IPS-15b (cell line): ENCODE results near the gene KCNQ4.

ENCODE experiments used
- H3K27me3 ChIP-seq: one replicate; pipeline ENCODE4 v1.6.1; 2013; ENCODE audit warnings: low read length; ENCODE audit not compliant: control insufficient read depth, insufficient read depth
- H3K36me3 ChIP-seq: one replicate; pipeline ENCODE4 v1.6.1; 2013; ENCODE audit warnings: low read length; ENCODE audit not compliant: control insufficient read depth, insufficient read depth
- H3K4me1 ChIP-seq: one replicate; pipeline ENCODE4 v1.6.1; 2013; ENCODE audit warnings: mild to moderate bottlenecking, low read length; ENCODE audit not compliant: control insufficient read depth, insufficient read depth
- H3K4me3 ChIP-seq: one replicate; pipeline ENCODE4 v1.5.1; 2013; ENCODE audit warnings: low read depth, low read length
- H3K9ac ChIP-seq: one replicate; pipeline ENCODE4 v1.6.1; 2013; ENCODE audit warnings: low read depth, mild to moderate bottlenecking, low read length
- H3K9me3 ChIP-seq: one replicate; pipeline ENCODE4 v1.6.1; 2013; ENCODE audit warnings: mild to moderate bottlenecking, low read length; ENCODE audit not compliant: control insufficient read depth, insufficient read depth

KCNQ4 gene

GRCh38 chr1:40770296-40771070 lies 13.1 kb upstream of the KCNQ4 start:
- H3K9me3 ChIP-seq: no peaks in the 10 kb centered on the region
- no peaks in the 10 kb centered on the region for H3K27me3 ChIP-seq
- H3K36me3 ChIP-seq: peaks cover 29% of the 10 kb centered on the region
- peaks cover 3% of the 10 kb centered on the region for H3K4me1 ChIP-seq
- H3K4me3 ChIP-seq: no peak overlapping the region
- H3K9ac ChIP-seq: no peak overlapping the region

GRCh38 chr1:40772146-40772955 lies 11.2 kb upstream of the KCNQ4 start:
- no peaks in the 10 kb centered on the region for H3K27me3 ChIP-seq
- H3K4me3 ChIP-seq: no peak overlapping the region
- no peaks in the 10 kb centered on the region for H3K9me3 ChIP-seq
- H3K9ac ChIP-seq: no peak overlapping the region
- H3K4me1 ChIP-seq: peaks cover 3% of the 10 kb centered on the region
- peaks cover 16% of the 10 kb centered on the region for H3K36me3 ChIP-seq

- Histone ChIP-seq H3K4me3 (no peak overlapping the region), H3K27me3 (no peaks in the 10 kb centered on the region), H3K4me1 (peaks cover 3% of the 10 kb centered on the region), H3K36me3 (peaks cover 15% of the 10 kb centered on the region), H3K9me3 (no peaks in the 10 kb centered on the region), H3K9ac (no peak overlapping the region)
Observed at GRCh38 chr1:40773748-40774265, 9.8 kb upstream of the KCNQ4 start.

GRCh38 chr1:40774266-40774998 lies 9.2 kb upstream of the KCNQ4 start:
- Histone ChIP-seq H3K9me3 (no peaks in the 10 kb centered on the region), H3K36me3 (peaks cover 12% of the 10 kb centered on the region), H3K4me1 (peaks cover 3% of the 10 kb centered on the region), H3K27me3 (no peaks in the 10 kb centered on the region), H3K4me3 (no peak overlapping the region), H3K9ac (no peak overlapping the region)

- Histone ChIP-seq H3K36me3 (no peaks in the 10 kb centered on the region), H3K27me3 (peaks cover 15% of the 10 kb centered on the region), H3K4me3 (no peak overlapping the region)
Observed at GRCh38 chr1:40776236-40777072, 7.1 kb upstream of the KCNQ4 start.

GRCh38 chr1:40777224-40777970 lies 6.2 kb upstream of the KCNQ4 start:
- Histone ChIP-seq H3K4me3 (no peak overlapping the region), H3K9ac (no peak overlapping the region), H3K9me3 (no peaks in the 10 kb centered on the region), H3K4me1 (peaks cover 3% of the 10 kb centered on the region), H3K27me3 (peaks cover 24% of the 10 kb centered on the region), H3K36me3 (no peaks in the 10 kb centered on the region)

More at GRCh38 chr1:40776236-40777072, 7.1 kb upstream of the KCNQ4 start:
- Histone ChIP-seq H3K4me1 (peaks cover 3% of the 10 kb centered on the region), H3K9ac (no peak overlapping the region), H3K9me3 (no peaks in the 10 kb centered on the region)

GRCh38 chr1:40780678-40781607 lies 2.6 kb upstream of the KCNQ4 start:
- no peak overlapping the region for H3K9ac ChIP-seq

GRCh38 chr1:40781608-40781971 lies 2.0 kb upstream of the KCNQ4 start:
- H3K9me3 ChIP-seq: no peaks in the 10 kb centered on the region
- H3K36me3 ChIP-seq: no peaks in the 10 kb centered on the region
- no peak overlapping the region for H3K4me3 ChIP-seq
- H3K9ac ChIP-seq: no peak overlapping the region
- H3K27me3 ChIP-seq: peaks cover 42% of the 10 kb centered on the region
- H3K4me1 ChIP-seq: peaks cover 4% of the 10 kb centered on the region

More at GRCh38 chr1:40780678-40781607, 2.6 kb upstream of the KCNQ4 start:
- H3K4me3 ChIP-seq: no peak overlapping the region
- H3K4me1 ChIP-seq: peaks cover 4% of the 10 kb centered on the region
- H3K36me3 ChIP-seq: no peaks in the 10 kb centered on the region
- peaks cover 42% of the 10 kb centered on the region for H3K27me3 ChIP-seq
- H3K9me3 ChIP-seq: no peaks in the 10 kb centered on the region

- peaks cover 4% of the 10 kb centered on the region for H3K4me1 ChIP-seq
- no peak overlapping the region for H3K9ac ChIP-seq
- H3K27me3 ChIP-seq: peaks cover 42% of the 10 kb centered on the region
- H3K9me3 ChIP-seq: no peaks in the 10 kb centered on the region
- peak overlapping the region; percentile 77 for H3K4me3 ChIP-seq
- H3K36me3 ChIP-seq: no peaks in the 10 kb centered on the region
Observed at GRCh38 chr1:40782371-40782956, 1.1 kb upstream of the KCNQ4 start.
